HG03571 (cell line): ENCODE results near the gene TMEM30B.
"Not testable (repeated sequence)": the region's sequence is repeated elsewhere in the genome, so short reads cannot be mapped to it uniquely, and the experiment has no call there.

Experiments
- ATAC-seq: cut with Tn5 transposase; IDR thresholded peaks from one replicate; pipeline ENCODE4 v1.9.1; 2021; ENCODE audit not compliant: unreplicated experiment

The TMEM30B gene

DNA sequence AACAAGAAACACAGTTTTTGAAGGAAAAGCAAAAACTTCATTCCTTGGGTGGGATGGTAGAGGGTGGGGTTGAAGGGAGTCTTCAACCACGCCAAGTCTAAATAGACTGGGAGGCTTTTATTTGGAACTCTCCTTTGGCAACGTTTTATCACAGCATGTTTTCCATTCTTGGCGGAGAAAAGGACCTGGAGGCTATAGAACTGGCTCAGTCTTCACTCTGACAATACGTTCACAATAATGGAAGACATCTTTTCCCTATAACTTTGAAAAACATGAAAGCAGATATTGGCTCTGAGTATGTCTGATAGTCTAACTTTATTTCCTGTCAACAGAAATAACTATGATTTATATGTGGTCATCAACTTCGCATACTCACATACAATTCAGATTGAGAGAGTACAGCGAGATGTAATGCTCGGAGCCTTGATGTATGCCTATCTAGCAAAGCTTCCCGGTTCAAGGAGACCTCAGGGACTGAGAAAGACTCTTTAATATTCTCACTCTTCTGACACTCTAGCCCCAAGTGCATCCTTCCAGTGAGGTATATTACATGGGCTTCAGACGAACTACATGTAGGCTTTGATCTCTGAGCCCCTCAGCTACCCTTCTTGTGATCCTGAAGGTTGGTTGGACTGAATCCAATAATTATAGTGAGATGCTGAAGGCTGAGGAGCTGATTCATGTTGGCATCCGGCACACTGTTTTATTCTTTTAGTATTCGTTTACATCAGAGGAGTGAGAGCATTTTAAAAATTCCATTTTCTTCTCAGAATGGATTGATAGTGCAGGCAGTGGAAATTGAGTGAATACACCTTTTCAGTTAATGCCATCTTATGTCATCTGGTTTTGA, 14.0 kb downstream of the TMEM30B start:
- ATAC-seq: no peak

DNA sequence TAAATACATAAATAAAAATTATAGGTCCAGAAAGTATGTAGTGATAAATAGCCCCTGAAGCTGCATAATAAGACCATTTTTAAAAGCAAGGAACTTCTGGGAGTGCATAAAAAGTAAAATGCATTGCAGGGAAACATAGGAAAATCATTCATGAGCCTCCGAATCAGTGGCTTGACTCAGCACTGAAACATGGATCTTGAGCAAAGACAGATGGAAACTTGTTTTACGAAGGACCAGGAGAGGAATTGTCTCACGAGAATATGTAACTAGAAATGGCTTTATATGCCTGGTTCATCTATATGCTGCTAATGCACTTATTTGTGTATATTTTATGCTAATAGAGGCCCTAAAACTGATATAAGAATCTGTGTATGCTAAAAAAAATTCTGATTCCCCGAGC, 14.7 kb downstream of the TMEM30B start:
- no peak for ATAC-seq

DNA sequence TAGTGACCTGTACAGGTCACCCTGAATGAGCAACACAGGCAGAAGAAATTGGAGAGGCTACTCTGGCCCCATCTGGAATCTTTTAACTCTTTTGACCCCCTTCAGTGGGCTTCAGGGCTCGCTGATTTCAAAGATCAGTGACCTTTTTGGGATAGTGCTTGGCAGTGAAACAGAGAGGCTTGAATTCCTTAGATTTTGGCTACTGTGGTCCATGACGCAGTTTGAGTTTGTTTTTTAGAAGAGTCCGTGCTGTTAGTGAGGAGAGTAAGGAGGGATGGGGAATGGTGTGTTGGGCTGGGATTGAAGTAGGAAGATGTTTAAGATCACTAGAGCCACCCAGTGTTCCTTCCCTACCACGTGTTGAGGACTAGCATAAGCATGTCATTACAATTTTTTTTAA, 16.5 kb downstream of the TMEM30B start:
- no peak for ATAC-seq

DNA sequence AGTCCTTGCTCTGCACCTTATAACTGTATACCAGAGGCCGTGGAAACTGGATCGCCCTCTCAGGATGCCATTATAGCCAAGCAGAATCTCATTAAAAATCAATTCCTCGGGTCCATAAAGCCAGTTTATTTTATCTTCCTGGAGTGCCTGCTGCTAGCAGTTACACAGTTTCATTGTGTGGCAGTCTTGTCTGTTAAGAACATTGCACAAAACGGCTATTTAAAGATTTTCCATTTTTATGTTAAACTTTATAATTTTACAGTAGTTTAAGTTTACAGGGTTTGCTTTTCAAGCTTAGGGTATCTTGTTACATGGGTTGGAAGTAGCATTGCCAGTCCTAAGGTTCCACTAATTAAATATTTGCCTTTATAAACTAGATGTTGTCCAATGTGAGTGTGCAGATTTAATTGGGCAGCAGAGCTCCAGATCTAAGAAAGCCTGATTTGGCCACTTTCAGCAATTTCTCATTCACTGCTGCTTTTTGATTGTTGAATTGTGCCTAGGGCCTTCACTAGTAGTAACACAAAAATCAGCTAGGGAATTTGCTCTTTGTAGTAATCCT, 17.0 kb downstream of the TMEM30B start:
- no peak for ATAC-seq

DNA sequence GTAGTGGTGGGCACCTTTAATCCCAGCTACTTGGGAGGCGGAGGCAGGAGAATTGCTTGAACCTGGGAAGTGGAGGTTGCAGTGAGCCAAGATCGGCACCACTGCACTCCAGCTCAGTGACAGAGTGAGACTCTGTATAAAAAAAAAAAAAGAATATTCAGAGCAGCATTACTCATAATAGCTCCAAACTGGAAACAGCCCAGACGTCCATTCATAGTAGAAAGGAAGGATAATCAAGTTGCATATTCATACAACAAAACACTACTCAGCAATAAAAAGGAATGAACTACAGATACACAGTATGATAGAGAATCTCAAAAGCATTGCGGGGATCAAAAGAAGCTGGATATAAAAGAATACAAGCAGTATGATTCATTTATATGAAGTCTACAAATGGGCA, 19.1 kb downstream of the TMEM30B start:
- no peak for ATAC-seq

DNA sequence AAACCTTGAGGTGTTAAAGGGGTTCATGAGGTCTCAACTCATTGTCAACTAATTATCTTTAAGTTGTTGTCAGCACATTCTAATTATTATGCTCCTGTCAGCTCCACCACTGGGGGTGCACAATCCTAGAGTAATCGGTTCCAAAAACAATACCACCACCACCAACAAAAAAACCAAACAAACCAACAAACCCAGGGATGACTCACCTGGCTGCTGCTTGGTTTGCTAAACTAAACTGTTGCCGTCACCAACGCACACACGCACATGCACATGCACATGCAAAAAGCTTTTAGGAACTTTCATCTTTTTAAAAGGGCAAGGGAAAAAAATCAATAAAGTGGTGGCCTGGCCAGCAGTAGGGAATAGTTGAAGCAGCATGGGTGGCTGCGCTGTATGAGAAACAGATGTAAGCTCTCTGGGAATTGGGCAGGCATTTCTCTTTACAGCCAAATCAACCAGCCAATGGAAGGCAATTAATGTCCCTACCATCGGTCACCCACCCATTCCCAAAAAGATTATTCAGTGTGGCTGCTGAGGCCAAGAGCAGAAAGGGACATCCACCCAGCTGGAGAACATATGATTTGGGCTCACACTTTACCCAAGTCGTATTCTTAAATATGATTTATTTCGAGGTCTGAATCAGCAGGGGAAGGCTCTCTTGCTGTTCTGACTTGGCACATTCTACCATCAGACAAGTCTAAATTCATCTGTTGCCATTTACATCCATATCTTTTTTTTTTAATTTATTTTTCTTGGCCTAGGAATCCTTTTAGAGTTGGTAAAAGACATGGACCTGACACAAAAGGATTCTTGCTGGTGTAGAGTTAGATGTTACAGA, 20.0 kb downstream of the TMEM30B start:
- no peak for ATAC-seq

DNA sequence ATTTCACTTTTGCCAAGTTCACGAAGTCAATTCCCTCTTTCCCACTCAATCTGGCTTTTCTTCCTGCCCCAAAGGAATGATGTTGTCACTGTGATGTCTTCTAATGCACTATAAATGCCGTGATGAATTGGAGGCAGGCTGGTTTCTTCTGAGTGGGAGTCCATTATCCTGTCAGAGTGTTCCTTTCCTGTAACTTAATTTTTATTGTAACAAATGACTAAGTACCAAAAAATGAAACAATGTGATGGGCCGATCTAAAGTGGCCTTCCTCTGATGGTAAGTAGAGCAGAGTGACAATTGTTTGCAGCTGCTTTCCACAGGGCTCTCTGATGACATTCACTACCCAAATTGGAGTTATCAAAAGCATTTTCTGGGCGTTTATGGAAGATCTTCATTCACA, 22.2 kb downstream of the TMEM30B start:
- ATAC-seq: no peak

DNA sequence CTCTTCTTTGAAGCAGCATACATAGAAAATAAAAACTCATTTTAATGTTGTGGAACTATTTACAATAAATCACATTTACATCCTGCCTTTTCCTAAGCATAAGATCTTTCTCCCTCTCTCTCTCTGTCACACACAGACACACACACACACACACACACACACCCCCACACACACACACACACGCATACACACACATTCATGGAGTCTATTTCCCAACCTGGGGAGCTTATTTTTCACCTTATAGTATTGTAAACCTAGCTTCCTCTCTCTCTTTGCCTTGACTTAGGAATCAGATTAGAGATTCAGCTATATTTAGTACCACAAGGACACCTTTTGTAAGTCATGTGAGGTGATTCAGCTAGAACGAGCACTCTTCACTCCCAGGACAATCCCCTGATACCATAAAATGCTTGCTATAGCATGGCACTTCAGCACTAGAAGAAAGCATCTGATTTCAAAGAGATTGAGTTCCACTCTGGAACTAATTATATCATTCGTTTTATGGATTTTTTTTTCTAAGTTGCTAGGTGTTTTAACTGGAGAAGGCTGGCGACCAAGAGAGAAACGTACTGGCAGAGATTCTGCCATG, 23.6 kb downstream of the TMEM30B start:
- ATAC-seq: no peak

DNA sequence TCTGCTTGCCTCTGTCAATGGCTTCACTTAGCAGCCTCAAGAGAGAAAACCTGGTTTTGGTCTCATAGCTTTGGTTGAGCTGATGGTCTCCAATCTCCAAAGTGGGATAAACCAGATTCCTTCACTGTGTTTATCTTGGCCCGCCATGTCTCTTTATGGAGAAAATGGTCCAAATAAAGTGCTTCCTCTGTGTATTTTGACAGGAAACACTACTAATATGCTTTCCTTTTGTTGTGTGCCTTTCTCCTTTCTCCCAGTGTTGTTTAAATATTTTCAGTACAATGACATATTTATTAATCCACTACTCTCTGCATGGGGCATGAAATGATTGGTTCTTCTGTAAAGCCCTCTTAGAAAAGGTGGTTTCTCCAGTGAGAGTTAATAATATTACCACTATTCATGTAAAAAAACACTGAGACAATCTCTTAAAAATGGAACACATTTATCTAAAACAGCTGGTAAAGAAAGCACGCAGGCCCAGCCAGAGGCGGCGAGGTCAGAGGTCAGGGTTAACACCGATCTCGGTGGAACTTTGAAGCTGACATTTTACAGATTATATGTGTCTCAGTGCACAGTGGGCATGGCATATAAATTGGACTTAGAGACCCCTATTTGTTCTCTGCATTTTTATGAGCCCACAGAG, 24.2 kb downstream of the TMEM30B start:
- no peak for ATAC-seq

DNA sequence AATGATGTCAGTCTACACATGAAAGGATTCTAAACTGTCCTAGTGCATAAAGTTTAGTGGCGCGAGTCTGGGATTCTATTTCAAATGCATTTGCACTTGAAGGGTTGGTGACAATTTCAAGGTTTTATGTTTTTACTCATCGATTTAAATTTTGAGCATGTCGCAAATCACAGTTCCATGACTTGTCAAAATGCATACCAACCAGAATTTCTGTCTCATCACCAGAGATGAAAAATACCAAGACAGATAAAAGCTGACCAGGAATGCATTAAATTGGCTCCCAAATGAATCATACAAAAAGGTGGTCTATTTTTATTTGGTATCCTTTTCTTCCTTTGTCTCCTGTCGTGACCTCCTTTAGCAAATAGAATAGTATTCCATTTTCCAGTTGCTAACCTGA, 25.2 kb downstream of the TMEM30B start:
- no peak for ATAC-seq

DNA sequence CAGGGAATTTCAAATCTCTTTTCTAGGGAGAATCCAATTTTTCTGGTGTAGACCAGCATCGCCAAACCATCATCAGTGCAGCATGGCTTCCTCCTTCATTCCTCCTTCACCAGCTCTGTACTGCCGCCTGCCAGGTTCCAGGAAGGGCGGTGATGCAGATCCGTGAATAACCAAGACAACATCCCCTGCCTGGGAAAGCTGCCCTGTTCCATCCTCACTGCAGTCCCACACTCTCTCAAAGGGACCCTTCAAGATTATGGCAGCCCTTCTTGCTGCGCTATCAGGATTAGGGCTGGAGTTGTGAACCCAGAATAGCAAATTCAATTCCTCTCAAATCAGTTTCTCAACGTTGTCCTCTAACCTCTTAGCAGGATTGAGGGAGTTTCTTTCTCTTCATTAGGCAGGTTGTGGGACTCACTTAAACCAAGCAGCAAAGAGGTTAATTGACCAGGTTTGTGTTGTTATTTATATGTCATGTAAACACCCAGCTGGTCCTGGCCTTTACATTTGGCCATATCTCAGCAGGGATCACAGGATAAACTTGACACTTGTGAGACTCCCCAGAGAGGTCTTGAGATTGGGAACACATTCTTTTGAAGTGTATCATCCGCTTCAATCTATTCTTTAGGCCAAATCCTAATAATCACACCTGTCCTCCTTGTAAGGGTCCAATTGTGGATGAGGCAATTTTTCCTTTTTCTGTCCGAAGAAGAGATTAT, 26.2 kb downstream of the TMEM30B start:
- no peak for ATAC-seq

DNA sequence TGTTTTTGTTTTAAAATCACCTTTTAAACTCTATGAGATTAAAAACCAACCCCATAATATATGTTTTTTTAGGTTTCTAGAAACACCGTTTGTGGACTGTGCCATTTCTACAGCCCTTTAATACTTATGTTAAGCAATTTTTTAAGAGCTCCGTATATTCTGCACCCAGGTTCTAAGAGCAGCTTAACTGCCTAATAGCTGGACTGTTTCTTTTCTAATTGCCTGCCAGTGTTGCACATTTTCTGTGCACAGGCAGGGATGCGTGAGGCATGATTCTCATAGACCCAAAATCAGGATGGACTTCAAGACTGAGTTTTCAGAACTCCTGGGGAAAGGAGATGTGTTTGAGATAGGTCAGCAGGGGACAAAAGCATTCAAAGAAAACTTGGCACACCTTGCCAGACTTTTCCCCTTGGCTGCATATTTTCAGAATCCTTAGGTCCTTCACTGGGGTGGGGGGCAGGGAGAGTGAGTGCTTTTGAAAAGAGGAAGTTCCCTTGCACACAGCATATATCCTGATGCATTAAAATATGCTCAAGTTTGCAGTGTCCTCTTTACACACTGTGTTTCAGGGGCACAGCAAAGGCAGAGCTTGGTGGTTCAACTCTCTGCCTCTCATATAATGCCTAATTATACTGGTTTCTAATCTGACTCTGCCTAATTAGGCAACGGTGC, 27.9 kb downstream of the TMEM30B start:
- no peak for ATAC-seq

DNA sequence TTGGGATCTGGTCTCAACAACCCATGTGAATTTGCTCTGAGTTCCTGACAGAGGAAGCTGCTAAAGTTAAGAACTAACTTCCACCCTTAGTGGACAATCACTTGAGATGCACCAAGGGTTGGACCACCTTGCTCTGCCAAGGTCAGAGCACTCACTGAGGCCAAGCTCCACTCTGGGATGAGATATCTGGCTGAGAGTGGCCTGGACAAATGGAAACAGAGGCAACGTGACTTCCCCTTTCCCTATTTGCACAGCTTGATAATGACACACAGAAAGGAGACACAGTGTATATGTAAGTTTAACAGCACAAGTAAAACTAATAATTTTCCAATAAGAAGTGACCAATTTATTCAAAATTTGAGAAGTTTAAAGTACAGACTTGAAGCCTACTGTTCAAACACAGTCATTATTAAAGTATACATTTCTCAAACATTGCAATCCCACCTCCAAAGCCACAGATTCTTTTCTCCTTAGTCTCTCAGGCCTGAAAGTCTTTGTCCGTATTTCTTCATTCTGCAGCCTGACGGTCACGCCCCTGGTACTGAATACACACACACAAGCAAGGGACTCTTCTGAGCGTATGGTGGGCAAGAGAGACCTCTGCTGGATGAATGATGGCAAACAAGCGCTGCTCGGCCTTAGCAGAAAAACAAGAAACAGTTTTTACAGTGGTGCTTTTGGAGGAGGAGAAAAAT, 28.6 kb downstream of the TMEM30B start:
- ATAC-seq: no peak

DNA sequence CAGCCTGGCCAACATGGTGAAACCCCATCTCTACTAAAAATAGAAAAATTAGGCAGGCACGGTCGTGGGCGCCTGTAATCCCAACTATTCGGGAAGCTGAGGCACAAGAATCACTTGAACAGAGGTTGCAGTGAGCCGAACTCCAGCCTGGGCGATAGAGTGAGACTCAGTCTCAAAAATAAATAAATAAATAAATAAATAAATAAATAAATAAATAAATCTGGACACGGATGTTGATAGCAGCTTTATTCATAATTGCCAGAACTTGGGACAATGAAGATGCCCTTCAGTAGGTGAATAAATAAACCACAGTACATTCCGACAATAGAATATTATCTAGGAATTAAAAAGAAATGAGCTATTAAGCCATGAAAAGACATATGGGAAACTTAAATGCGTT, 31.1 kb downstream of the TMEM30B start:
- ATAC-seq: no peak

DNA sequence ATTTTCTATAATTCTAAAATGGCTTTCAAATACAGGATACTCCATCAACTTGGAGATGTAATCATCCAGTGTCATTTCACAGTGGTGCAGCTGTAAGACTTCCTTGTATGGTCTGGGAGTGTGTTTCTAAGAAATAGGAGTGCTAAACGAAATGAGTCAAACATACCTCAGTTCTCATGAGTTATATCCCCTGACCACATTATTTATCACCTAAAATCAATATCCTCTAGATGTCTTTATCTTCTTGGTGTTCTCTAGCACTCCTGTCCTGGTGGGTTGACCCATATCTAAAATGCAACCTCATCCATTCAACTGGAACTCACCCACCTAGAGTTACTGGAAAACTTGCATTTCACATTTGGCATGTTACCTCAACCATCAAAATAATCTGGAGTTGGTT, 33.2 kb downstream of the TMEM30B start:
- ATAC-seq: no peak

DNA sequence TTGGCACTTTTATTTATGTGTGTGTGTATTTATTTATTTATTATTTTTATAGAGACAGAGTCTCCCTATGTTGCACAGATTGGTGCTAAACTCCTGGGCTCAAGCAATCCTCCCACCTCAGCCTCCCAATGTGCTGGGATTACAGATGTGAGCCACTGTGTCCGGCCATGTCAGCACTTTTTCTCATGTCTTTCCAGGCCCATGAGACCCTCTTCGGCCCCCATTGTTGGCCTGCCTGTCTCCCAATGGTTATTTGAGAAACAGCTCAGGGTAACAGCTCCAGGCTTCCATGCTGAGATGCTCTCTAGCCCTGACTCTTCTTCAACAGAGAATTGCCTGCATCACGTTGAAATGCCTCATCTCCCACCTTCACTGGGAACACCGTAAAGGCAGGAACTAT, 34.4 kb downstream of the TMEM30B start:
- ATAC-seq: no peak

DNA sequence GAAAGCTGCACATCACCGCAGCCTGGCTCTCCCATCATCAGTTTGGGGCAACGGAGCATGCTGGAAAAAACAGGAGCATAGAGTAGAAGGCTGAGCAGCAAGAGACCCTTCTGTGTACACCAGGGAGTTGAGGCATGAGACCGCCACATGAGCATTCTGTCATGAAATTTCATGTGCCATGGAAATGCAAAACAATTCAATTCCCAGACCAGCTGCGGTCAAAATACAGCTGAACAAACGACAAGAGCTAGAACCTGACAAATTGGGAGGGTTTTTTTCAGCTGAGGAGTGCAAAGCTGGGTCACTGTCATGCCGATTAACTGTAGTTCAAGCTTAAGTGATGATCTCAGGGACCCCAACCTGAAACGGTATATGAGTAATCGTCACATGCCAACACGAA, 37.1 kb downstream of the TMEM30B start:
- no peak for ATAC-seq

DNA sequence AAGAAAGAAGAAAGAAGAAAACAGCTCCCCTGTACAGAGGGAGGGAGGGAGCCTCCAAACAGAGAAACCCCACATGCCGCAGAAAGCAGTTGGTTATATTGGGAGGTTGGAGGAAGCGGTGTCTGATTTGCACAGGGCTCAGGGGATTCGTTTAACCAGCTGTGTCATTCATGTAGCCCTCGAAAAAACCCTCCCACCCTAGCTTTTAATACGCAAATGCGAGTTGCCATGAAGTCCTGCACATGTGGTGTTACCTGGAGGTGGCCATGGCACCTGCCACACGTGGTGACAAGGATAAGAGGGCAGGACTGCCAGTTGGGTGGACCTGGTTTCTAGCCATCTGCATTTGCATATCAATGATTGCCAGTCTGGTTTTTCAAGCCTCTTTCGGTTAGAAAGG, 40.9 kb downstream of the TMEM30B start:
- ATAC-seq: no peak

DNA sequence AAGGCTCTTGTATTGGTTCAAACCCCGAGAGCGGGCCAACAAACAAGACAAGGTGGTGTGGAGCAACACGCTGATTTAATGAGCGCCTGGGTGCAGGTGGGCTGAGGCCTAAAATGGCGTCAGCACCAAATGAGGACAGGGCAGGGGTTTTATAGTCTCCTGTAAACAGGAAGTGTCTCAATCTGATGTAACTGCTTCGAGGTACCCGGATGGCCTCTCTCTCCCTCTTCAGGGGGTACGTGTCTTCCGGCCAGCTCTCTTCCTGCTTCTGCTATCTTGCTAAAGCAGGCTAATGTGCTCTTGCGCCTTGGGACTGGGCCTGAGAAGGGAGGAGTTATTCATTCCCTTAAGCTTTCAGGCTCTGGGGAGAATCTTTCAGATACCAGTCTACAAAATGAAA, 41.9 kb downstream of the TMEM30B start:
- ATAC-seq: not testable (repeated sequence)
